Kidney glomerular epithelial cell (primary cell): ENCODE results near the gene DHH.
"Not testable (repeated sequence)": the region's sequence is repeated elsewhere in the genome, so short reads cannot be mapped to it uniquely, and the experiment has no call there.

Experiments used
- DNase-seq: peaks from one replicate; lab custom pipeline; 2025; lab: John Stamatoyannopoulos, UW

DHH gene

DNA sequence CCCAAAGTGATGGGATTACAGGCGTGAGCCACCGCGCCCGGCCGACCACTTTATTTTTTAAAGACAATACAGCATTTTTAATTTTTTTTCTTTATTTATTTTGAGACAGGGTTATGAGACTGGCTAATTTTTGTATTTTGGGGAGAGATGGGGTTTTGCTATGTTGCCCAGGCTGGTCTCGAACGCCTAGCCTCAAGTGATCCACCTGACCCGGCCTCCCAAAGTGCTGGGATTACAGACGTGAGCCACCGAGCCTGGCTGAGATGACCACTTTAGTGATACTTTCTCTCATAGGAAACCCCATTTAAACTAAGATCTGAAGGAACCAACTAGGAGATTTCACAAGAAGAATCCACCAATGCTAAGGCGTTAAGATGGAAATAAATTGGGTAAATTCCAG lies 23.6 kb downstream of the DHH start:
- no peak for DNase-seq

DNA sequence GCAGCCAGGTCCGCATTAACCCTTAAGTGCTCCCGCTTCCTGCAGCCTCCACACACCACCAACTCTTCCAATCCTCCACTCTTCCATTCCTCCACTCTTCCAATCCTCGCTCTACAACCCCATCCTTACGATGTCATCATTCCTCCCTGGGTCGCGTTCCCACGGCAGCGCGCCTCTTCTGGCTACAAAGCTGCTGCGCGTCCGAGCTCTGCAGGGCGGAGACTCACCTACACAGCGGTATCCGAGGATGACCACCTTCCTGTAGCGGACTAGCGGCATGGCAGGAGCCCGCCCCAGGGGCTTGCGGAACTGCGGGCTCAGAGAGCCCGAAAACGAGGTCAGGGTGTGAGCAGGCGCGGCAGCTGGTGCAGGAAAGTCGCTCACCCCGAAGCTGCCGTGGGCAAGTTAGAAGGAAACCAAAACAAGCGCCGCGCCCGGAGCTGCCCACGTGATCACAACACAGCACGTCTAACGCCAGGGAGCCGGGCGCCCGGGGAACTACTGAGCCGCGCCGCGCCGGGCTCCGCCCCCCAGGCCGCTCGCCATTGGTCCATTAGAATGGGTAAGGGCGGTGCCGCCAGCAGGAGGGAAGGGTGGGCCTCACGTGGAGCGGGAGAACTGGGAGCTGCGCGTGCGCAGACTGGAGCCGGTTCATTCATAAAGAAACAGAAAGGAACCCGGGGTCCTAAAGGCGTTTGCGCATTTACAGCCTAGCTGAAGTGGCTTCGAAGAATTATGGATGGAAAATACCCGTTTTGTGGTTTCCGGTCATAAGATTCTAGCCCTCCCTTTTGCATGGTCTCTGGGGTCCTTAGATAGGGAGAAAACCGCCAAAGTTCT lies 24.9 kb downstream of the DHH start, which contains the start of gene RHEBL1:
RHEBL1 (minus strand) TSS at position 473 of the 840 bp plus-strand sequence; CDS start at position 279, 194 bp downstream.
- peak; percentile 94 for DNase-seq

GRCh38 chr12:49068879-49069506 lies 25.6 kb downstream of the DHH start:
- no peak for DNase-seq

- no peak for DNase-seq
These were observed 28.5 kb downstream of the DHH start for GRCh38 chr12:49066120-49066519.

- no peak for DNase-seq
These were observed 29.8 kb downstream of the DHH start for GRCh38 chr12:49064767-49065152.

- not testable (repeated sequence) for DNase-seq
These were observed 32.7 kb downstream of the DHH start for GRCh38 chr12:49061916-49062315.

DNA sequence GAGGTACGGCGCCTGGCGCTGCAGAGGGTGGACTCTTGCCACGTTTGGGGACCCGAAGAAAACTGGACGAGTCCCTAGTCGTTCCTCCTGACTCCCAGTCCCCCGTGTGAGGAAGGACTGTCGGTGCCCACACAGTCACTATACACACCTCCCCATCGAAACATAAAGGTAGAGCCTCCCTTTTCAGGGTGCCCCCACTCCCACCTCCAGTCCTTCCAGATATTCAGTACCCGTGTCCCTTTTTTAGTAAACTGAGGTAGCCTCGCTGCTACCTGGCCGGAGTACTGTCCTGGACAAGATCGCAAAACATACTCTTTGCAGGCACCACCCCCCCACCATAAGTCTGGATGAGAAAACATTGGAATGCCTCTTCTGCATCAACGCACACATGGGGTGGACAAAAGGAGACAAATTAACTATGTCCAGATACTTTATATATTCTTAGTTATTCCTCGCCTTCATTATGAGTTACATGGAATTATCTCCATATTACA lies 33.4 kb downstream of the DHH start:
- DNase-seq: no peak

DNA sequence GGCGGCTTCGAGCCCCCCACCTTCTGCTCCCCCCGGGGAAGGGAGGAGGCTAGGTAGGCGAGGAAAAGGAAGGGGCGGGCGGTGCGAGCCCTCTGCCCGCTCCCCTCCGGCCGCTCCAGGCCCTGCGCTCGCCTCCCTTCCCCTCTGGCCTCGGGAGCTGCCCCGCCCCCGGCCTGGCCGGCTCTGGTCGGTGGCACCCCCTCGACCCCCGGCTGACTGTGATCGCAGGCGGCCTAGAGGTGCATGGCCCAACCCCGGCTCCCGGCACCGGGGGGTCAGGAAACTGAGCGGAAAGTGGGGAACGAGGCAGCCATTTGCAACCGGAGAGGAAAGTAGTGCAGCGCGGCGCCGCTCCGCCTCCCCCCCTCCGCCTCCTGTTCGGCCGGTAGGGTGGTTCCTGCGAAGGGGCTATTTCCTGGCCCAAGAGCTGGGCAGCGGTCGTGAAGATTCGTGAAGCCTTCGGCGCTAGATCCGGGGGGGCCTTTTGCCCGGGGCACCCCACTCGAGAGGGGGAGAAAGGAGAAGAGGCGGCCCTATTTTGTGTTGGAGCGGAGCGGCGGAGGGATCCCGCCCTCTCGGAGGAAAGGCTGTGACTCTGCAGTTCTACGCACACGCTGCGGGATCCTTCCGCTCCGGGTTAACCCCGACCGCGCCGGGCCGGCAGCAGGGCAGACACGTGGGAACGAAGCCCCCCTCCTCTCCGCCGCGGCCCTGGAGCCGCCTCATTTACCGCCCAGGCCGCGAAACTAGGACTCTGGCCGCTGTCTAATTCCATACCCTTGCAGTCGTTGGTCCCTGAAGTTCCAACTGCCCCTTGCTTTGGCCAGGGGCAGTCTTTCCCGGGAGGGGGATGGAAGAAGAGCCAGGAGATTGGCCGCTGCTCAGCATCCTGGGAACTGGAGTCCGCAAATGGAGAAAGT lies 34.1 kb downstream of the DHH start, which contains the start of gene KMT2D:
KMT2D (minus strand) TSS at position 558 of the 920 bp plus-strand sequence. CDS start 5,470 bp downstream, outside the sequence.
- peak; percentile 80 for DNase-seq

- no peak for DNase-seq
These were observed 35.1 kb downstream of the DHH start for GRCh38 chr12:49059299-49060171.

GRCh38 chr12:49059045-49059298 lies 35.6 kb downstream of the DHH start:
- no peak for DNase-seq

GRCh38 chr12:49058366-49059044 lies 36.1 kb downstream of the DHH start:
- no peak for DNase-seq

DNA sequence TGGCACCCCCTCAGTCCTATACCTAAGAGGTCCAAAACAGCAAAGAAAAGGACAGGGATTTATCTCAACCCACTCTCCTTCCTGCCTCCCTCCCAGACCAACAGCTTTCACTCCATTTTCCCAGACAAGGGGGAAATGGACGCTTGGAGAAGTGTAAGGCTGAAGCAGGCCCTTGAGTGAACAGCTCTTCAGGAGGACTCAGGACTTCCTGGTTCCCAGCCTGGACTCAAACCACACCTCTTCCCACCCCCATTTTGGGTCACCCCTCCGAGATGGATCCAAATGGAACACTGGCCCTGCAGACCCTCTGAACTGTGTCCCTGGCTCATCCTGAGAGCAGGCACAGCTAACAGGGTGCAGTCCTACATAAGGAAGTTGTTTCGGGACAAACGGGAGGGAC lies 36.7 kb downstream of the DHH start:
- no peak for DNase-seq

DNA sequence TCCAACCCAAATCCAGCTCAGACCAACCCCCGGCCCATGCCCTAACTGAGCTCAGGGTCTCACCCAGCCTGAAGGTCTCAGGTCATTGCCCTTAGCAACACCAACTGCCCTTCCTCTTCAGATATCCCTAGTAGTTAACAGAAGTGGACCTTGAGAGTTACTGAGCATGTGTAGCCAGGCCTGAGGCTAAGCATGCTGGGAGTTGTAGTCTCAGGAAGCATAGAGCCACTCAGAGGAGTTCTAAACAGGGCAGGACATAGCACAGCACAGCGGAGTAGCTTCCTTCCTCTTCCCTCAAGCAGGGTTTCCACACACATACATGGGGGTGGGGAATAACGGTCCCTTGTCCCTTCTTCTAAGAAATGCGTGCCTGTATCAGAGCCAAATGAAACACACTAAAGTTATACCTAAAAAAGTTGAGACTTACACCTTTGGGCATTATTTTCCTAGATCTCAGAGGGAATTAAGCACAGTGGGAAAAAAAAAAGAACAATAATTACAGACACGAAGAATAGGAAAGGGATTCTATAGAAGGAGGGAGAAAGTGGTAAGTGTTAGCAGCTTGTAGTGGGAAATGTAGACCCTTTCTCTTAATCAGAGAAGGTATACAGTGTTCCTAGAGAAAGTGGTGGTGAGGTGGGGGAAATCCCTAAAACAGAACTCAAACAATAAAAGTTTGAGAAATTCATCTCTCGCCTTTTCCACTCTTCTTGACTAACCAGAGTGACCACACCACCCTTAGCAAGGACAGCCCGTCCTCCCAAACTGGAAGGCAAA lies 38.4 kb downstream of the DHH start:
- DNase-seq: no peak

GRCh38 chr12:49055092-49055491 lies 39.5 kb downstream of the DHH start:
- DNase-seq: no peak

DNA sequence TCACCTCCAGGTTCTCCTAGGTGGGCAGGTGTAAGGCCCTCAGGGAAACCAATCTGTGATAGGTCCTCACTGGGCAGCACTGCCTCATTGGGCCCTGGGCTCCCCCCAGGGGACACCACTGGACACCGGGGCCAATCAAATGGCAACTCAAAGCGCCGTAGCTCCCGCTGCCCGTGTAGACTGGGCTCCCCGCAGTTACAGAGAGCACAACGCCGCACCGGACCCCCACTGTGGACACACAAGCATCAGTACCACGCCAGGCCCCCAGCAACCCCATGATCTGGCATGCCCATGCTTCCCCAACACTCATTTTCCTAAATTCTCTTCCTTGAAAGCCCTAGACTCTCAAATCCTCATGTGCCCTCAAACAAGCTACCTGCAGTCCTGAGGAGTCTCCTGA lies 40.1 kb downstream of the DHH start:
- DNase-seq: no peak

GRCh38 chr12:49054096-49054495 lies 40.5 kb downstream of the DHH start:
- no peak for DNase-seq

GRCh38 chr12:49052451-49053208 lies 42.0 kb downstream of the DHH start:
- no peak for DNase-seq

- DNase-seq: no peak
These were observed 42.7 kb downstream of the DHH start for GRCh38 chr12:49051777-49052438.

GRCh38 chr12:49051373-49051764 lies 43.2 kb downstream of the DHH start:
- DNase-seq: no peak
